HG02763 (cell line): ENCODE results near the gene ETS1.
A peak's percentile ranks its signal among the peaks of the same experiment; 100 is the strongest.

Experiments
- ATAC-seq: cut with Tn5 transposase; IDR thresholded peaks from one replicate; pipeline ENCODE4 v1.9.1; 2021; ENCODE audit warnings: mild to moderate bottlenecking, moderate library complexity; ENCODE audit not compliant: unreplicated experiment

ETS1 gene

DNA sequence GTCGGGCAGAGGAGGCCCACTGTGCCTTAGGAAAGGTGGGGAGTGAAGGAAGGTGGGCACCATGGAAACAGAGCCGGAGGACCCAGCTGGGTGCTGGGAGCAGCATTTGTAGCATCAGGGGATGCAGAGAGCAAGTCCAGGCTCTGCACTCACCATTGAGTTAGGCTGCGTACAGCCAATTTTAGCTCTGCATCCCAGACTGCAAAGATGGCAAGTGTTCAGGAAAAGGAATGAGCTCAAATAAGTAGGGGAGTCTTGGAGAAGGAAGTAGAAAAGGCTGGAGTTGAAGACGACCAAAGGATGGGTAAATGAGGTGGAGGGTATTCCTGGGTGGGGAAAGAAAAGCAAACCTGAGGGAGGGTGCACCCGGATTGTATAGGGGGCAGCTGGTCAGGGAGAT, 31.6 kb upstream of the ETS1 start:
- ATAC-seq: no peak

DNA sequence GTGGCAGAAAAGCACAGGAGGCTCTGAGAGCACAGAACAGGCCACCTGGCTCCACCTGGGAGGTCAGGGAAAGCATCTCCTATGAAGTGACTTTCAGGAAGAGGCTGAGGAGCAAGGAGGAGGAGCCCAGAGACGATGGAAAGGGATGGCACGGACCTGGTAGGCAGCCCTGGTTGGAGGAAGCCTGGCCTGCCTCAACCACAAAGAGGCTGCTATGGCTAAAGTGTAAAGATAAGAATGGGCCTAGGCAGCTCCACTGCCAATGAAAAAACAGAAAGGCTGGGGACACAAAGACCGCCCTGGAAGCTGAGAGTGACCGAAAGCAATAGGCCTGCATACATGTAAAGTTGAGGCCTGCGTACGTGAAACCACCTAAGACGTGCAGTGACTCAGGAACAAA, 31.2 kb upstream of the ETS1 start:
- no peak for ATAC-seq

DNA sequence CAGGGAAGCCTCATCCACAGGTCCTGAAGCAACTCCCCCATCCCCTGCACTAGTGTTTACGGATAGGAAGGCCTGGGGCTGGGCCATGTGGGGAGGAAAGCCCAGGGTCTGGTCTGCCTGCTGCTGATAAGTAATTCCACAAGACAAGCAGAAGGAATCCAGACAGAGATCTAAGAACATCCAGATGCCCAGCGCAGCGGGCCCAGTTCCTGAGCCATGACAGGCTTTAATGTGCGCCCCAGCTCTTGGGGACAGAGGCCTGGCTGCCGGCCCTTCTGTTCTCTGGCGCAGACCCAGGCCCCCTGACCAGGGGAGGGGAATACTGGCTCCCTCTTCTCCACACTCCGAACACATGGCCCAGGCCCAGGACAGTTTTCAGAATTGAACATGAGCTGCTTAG, 28.8 kb upstream of the ETS1 start:
- ATAC-seq: no peak

DNA sequence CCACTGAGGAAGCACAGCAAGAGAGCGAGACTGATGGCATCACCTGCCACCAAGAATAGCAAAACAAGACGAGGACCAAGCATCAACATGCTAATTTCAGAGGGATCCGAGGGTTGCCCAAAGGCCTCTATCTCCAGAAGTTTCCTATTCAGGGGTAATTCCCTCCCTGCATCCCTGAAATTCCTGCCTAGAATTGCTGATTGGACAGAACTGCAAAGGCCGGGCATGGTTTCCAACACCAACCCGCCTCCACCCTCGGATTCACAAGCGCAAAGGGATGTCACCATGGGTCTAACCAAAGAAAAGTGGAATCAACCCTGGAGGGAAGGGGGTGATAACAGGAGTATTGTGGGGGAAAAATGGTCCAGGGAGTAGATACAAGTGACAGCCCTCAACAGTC, 28.3 kb upstream of the ETS1 start:
- no peak for ATAC-seq

DNA sequence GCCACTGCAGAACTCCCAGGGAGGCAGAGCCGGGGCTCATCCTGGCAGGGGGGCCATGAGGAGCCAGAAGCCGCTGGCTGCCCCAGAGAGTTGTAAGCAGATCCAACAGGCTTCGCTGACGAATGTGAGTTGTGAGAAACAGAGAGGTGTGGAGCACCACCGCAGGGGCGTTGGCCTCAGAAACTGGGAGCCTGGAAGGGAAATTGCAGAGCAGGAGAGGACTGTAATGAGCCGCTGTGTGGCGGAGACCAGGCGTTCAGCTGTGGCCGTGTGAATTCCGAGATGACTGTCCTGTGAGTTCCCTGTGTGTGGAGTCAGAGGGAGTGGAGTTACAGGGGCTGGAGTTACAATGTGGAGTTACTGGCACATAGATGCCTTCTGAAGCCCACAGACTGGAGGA, 27.7 kb upstream of the ETS1 start:
- ATAC-seq: no peak

DNA sequence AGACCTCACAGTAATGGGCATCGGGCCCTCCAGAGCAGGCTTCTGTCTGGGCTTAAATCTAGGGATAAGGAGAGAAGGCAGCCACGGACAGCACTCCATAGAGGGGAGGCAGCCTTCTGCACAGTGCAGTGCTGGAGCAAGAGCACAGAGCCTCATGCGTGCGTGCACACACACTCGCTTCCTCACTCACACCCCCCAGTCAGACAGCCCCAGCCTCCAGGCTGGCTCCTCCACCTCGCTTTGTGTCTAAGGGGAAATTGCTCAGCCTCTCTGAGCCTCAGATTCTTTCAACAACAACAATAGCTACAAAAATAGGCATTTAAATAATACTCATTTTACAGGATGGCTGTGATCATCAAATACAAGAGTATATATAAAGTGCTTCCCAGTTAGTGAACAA, 26.7 kb upstream of the ETS1 start:
- no peak for ATAC-seq

DNA sequence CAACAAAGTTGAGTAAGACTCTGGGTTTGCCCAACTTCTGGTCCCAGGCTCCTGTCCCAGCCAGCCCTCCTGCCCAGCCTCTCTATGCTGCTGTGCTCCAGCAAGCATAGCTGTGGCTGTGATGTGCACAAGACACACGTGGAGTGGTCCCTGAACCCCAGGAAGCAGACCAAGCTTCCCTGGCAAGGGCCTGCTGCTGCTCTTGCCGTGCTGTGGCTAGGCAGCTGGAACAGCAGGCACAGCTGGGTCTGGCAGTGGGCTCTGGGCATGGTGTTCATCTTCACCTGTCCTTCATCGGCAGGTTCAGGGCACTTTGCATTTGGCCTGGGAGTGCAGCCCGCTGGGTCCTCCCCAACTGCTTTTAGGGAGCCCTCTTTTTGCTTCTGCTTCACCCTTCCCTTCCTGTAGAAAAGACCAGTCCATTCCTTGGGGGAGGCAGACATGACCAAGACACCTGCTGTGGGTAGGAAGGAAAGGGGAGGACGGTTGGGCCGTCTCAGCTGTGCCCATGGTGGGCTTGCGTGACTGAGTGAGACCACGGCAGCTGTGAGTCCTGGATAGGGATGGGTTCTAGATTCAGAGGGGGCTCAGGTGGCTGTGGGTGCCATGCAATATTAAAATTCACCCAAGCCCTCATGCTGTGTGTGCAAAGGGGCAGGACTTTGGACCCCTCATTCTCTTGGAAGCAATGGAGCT, 26.1 kb upstream of the ETS1 start:
- no peak for ATAC-seq

DNA sequence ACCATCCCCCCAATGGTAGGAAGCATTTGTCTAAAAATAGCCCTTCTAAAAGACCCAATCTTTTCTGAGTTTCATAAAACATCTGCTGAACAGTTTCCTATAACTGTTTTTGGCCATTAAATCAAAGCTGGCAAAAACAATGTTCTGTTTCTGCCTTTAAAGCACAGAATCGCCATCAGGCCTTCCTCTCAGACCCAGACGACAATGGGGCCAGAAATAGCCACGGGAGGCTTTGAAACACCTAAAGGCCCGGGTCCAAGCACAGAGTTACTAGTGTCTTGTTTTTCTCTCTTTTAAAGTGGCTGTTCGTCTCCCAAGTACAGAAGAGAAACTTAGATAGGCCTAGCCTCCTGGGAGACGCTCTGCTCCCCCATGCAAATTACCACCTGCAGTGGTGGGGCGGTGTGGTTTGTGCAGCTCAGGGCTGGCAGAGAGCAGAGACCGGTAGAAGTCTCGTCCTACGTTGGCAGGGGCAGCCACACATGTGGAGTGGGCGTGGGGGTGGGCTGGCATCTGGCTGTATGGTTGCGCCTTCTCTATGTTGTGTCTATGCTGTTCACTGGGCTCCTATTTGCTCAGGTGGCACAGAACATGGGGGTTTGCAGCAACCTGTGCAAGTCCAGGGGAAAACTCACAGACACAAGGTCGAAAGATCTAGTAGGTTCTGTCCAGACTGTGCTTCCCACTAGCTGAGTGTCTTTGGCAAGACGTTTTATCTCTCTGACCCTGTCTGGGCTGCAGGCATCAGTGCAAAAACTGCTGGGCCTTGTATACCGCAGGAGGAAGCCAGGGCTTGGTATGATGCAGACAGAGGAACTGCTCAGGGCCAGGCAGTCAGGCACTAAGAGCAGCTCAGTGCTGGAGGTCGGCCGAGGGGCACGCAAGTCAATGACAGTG, 23.6 kb upstream of the ETS1 start:
- peak; percentile 95 for ATAC-seq

DNA sequence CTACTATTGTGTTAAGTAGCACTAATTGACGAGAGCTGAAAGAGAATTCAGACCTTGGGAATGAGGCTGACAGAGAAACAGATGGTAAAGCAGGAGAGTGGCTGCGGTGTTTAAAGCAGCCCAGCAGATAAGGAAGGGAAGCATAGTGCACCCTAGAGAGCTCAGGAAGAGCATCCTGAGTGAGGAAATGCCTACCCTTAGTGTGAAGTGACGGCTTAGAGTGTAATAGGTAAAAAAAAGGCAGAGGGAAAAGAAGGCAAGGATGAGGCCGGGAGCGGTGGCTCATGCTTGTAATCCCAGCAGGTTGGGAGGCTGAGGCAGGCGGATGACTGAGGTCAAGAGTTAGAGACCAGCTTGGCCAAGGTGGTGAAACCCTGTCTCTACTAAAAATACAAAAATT, 22.4 kb upstream of the ETS1 start:
- ATAC-seq: no peak

DNA sequence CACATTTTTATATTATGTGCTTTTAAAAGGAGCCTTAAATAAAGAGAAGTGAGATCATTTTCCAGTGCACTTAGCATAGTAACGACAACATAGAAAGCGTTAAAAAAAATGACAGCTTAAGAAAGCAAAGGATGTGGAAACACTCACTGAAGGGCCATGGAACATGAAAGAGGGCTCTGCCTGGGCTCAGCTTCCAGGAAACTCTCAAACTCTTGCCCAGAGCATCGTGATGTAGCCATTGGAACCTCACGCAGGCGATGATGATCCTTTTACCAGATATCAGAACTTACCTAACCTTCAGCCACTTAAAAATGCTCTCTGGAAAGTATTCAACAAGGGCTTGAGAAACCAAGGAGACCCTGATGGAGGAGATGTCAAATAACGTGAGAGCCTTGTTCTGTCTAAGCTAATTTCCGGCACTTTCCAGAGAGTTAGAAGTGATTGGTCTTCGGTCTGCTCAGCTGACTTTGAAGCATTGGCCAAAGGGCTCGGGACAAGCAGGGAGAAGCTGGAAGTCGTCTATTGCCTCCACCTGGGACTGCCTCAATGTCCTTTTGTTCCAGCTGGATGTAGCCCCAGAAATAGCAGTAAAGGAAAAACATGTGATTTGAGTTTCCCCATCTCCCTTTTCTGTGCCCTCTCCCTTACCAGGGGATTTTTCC, 21.5 kb upstream of the ETS1 start:
- no peak for ATAC-seq

DNA sequence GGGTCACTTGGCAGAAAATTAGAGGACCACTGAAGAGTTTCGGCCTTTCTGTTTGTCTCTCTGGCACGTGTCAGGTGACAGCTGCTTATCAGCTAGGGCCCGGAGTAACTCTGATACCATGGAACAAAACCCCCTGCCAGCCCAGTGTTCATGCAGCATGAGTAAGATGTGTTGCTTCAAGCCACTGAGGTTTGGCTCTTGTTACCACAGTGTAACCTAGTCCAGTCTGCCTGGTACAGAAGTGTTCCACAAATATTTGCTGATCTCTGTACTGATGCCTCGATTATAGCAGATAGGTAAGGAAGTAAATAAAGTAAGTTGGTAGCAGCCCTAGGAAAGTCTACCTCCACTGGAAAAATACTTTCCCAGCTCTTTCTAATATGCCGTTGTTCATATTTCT, 20.5 kb upstream of the ETS1 start:
- ATAC-seq: no peak

DNA sequence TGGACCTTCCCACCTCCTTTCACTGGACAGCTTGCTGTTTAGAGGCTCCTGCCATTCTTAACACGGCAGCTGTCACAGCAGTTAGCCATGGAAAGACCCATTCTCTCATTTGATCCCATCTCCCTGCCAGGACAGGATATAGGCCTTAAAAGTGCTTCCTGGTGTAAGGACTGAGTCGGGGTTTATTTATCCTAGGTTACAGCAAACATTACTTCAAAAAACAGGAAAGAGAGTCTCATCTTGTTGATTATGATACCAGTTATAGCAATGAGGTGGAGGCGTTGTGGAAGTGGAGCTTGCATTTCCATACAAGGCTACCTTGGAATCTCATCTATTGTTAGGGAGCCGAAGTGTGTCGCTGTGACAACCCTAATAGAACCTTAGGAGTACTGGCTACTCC, 17.4 kb upstream of the ETS1 start:
- no peak for ATAC-seq

DNA sequence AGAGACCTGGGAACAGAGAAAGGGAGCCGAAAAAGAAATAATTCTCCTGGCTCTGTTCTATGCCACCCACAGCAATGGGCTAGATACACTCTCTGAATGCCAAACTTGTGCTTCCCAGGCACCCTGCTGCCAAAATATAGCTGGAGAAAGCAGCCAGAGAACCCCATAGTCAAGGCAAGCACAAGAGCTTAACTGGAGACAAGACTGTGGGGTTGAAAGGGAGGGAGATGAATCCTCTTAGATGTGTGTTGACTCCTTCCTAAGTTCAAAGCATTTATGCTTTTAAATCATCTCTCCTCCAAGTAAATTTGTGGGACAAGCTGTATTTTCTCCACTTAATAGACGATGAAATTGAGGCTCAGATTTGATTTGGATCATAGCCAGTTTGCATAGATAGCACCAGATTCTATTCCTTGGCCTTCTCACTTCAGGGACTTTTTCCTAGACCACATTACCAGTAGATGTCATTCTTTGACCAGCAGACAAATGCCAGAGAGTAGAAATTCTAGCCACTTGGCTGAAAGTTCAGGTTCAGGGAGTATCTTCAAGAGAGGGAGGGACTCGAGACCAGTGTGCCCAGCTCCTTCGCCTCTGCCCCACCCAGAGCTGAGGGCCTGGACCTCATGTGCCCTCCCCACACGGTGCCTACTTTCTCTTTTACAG, 16.5 kb upstream of the ETS1 start:
- ATAC-seq: peak; percentile 64

DNA sequence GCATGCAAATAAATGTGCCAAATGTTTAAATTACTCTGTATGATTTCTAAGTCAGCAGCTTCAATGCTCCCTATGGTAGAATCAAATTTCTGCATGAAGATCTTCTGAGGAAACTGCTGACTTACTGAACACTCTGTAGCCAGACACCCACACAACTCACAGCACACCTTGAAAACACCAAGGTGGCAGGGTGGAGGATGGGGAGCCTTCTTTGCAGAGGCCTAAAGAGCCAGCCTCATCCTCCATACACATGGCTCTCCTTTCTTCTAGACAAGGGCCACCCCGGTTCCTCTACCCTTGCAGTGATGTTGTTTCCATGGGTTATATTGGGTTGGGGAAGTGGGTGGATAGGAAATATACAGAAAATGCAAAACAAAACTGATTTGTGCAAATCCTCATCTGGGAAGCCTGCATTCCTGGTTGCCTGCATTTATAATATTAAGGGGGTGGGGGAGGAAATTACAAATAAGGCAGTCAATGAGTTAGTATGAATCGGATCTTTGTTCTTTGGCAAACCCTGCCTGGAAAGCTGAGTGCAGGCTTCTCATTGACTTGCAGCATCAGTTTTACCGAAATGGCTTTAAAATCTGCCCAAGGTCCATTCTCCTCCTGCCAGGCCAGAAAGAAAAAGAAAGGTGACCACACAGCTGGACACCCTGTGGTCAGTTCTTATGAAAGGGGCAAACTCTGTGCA, 15.8 kb upstream of the ETS1 start:
- ATAC-seq: no peak

DNA sequence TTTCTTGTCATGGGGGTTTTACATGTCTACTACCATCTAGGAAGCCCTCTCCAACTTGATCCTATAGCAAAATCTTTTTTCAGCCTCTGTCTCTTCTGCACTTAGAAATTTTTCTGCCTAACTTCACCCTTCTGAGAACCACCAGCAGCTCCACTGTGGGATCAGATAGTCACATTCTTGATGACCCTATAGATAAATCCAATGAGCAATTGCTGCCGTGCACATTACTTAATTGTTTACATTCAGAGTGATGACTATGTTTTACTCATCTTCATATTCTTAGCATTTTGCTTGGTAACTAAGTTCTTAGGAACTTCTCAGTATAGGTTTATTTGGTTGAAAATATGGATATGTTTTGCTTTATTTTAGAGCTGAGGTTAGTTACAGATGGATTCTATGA, 12.4 kb upstream of the ETS1 start:
- no peak for ATAC-seq

DNA sequence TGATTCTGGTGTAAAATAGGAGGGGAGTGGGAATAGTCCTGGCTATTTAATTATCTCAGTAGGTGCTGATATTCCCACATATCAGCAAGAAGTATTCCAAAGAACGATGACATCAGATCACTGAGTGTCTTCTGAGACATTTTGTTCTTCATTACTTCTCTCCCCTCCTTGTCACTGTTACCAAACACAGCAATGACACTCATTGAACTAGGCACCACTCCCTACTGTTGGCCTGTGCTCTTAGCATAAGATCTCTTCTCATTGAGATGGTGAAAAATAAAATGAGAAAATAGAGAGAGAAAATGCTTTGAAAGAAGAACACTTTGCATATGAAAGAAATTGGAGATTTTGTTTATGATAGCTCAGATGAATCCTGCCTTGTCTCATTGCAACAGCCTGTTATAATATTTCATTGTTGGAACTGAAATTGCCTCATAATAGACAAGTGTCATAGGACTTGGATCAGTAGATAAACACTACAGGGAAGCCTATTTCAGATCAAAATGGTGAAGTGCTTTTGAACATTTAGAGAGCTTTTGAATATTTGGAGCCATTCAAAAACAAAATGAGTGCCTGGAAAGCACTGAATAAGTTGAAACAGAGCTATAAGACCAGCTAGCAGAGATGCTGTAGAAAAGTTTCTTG, 11.3 kb upstream of the ETS1 start:
- ATAC-seq: no peak

DNA sequence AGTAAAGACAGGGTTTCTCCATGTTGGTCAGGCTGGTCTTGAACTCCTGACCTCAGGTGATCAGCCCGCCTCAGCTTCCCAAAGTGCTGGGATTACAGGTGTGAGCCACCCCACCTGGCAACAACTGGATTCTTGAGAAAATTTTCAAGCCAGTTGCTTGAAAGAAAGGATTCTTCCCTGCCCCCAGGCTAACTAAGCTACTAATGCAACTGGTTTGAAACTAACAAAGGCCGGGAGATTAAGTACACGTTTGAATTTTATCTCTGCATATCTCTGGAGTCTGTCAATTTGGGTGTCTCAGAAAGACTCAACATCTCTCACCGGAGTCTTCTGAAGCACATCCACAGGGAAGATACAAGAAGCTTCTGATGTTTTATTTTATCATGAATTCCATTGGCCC, 10.7 kb upstream of the ETS1 start:
- no peak for ATAC-seq

DNA sequence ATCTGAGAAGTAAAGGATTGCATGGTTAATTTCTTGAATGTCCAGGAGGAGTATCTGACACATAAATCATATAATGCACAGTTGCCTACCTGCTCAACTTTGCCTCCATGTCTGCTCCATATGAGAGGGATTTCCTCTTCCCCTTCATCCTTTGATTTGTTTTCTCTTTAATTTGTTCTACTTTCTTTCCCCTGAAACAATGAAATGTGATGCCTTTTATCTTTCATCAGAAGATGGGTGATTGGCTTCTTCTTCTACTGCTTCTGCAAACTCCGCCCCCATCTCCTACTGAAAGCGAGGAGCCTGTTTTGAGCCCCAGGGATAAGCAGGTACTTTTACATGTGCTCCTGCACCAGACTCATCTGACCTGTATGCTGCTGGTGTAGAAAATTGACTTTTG, 9.9 kb upstream of the ETS1 start:
- ATAC-seq: no peak

DNA sequence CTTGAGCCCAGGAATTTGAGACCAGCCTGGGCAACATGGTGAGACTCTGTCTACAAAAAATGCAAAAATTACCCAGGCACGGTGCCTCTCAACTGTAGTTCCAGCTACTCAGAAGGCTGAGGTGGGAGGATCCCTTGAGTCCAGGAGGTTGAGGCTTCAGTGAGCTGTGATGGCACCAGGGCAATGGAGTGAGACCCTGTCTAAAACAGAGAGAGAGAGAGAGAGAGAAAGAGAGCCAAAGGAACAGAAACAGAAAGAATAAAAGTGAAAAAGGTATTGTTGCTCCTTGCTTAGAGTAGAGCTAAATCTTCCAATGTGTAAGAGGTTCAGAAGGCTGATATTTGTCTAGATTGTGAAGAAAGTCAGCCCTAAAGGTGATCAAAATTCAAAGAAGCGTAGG, 8.9 kb upstream of the ETS1 start:
- ATAC-seq: no peak

DNA sequence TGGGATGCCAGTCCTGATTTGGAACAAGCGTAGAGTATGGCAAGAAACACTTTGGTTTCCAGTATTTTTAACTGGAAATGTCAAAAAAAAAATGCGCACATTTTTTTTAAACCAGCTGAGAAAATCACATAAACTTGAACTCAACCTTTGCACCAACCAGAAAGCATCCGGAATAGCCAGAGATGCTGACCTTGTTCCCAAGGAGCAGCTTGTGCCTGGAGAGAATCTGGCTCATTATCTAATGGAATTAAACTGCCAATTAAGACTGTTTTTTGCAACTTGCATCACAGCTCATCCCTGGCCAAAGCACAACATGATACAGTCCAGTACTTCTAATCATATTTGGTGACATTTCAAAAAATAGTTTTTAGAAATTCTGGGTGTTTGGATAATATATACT, 8.4 kb upstream of the ETS1 start:
- ATAC-seq: no peak
